HepG2 (cell line): ENCODE measurements around the gene TMEM250. TPM values are rescaled to one million over a fixed set of nuclear protein-coding genes. Genes with fewer than 3 reads are reported as not detected.

Source experiments
- CCAR2 ChIP-seq: fragments of 200-400 bp; formaldehyde crosslinking; optimal IDR thresholded peaks from 2 replicates; pipeline ENCODE3; 2018; ENCODE audit warnings: low read depth, mild to moderate bottlenecking, low read length, moderate library complexity
- HDAC1 ChIP-seq: sonication (generic); formaldehyde crosslinking; IDR thresholded peaks from 2 replicates; pipeline ENCODE4 v1.5.1; 2020; ENCODE audit warnings: mild to moderate bottlenecking, missing genetic modification reagents
- ISL2 ChIP-seq: sonication (generic); formaldehyde crosslinking; IDR thresholded peaks from 2 replicates; pipeline ENCODE4 v1.5.0; 2020; ENCODE audit warnings: missing genetic modification reagents
- NAIF1 ChIP-seq: sonication (generic); formaldehyde crosslinking; IDR thresholded peaks from 2 replicates; pipeline ENCODE4 v1.5.0; 2020; ENCODE audit warnings: mild to moderate bottlenecking, missing genetic modification reagents, borderline replicate concordance
- PCBP2 ChIP-seq: fragments of 200-400 bp; formaldehyde crosslinking; optimal IDR thresholded peaks from 2 replicates; pipeline ENCODE3; 2018; ENCODE audit warnings: low read length, low read depth; ENCODE audit not compliant: poor library complexity, severe bottlenecking
- SP140L ChIP-seq: sonication (generic); formaldehyde crosslinking; IDR thresholded peaks from 2 replicates; pipeline ENCODE4 v1.4.0; 2020; ENCODE audit warnings: missing genetic modification reagents, borderline replicate concordance
- ZNF33B ChIP-seq: sonication (generic); formaldehyde crosslinking; IDR thresholded peaks from 2 replicates; pipeline ENCODE4 v1.5.1; 2020; ENCODE audit warnings: mild to moderate bottlenecking, missing genetic modification reagents
- ZNF660 ChIP-seq: sonication (generic); formaldehyde crosslinking; IDR thresholded peaks from 2 replicates; pipeline ENCODE4 v1.5.1; 2020; ENCODE audit warnings: mild to moderate bottlenecking, low read depth, missing genetic modification reagents, borderline replicate concordance
- polyA plus RNA-seq, 8 experiments: library from polyadenylated mRNA; depleted of rRNA in 3 of 8; stranded (reverse) in 7 of 8; unstranded in 1 of 8; fragments of >200 nt; fragmentation: Illumina TruSeq in 4 of 8; extraction: Trizol in 4 of 8; gene quantifications; 2 replicates each; pipeline versions ENCODE4 v1.2.1 to v1.2.3, GENCODE V29; 2011 to 2016; ENCODE audit warnings: low read depth in 4 of 8, missing spikeins in 1 of 8, mixed read lengths in 1 of 8; ENCODE audit not compliant: insufficient read depth in 1 of 8
- total RNA-seq, 5 experiments: library from RNA; depleted of rRNA; stranded (reverse); fragments of >200 nt; fragmentation: Illumina TruSeq; extraction: Trizol; gene quantifications; 2 replicates each; pipeline ENCODE4 v1.2.3, GENCODE V29; 2016; ENCODE audit warnings: low read depth in 1 of 5
- TF ChIP-seq, protein P1 (sequence below): sonication (generic); formaldehyde crosslinking; IDR thresholded peaks from 2 replicates; pipeline ENCODE4 v1.4.0; 2020; ENCODE audit warnings: low read depth, mild to moderate bottlenecking, missing genetic modification reagents
- TF ChIP-seq, protein P2 (sequence below): sonication (generic); formaldehyde crosslinking; IDR thresholded peaks from one replicate; pipeline ENCODE4 v1.5.1; 2020; ENCODE audit warnings: mild to moderate bottlenecking, missing genetic modification reagents; ENCODE audit errors: not compliant biosample characterization
- TF ChIP-seq, protein P3 (sequence below): sonication (generic); formaldehyde crosslinking; IDR thresholded peaks from 2 replicates; pipeline ENCODE4 v1.4.0; 2020; ENCODE audit warnings: mild to moderate bottlenecking, missing genetic modification reagents

Gene TMEM250
- total and polyA plus RNA-seq, 2 of the 13 experiments (the other 11 are each of a cell fraction or from before 2014, with no cell fraction given) = 5.5 to 13.9 TPM

DNA sequence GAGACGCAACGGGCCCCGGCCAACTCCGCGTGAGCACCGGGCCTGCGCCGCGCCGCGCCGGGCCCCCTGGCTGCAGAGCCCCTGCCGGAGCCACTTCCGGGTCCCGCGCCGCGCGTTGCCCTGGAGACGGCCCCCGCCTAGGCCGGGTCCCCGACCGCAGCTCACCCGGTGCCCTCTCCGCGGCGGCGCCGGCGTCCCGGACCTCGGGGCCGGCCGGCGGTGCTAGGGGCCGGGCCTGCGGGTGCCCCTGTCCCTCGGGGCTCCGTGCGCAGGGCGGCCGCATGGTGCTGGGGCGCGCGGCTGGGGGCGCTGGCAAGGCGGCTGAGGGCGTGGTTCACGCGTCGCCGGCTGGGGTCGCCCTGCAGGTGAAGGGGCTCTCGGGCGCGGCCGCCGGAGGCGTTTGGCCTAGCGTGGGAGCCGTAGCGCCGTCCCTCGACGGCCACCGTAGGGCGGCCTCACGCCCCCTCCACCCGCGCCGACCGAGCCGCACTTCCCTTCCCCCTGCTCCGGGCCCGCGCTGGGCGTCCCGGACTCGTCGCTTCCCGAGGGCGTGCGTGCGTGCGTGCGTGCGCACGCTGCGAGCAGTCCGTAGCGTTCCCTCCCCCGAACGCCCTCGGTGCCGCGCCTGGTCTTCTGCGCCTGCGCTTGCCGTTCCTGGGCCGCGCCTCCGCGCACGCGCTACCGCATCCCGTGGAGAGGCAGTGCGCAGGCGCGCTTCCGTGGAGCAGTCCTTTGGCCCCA lies at the start of gene TMEM250 (continued):
- TF ChIP-seq NAIF1 (CRISPR knock-in tag) (no peak; the same call in 1 of the 2 replicates), HDAC1 (CRISPR knock-in tag) (peak; percentile 85), ZNF660 (CRISPR knock-in tag) (no peak), ISL2 (CRISPR knock-in tag) (no peak), PCBP2 (no peak), ZNF33B (CRISPR knock-in tag) (no peak; the same call in 1 of the 2 replicates), CCAR2 (no peak), SP140L (CRISPR knock-in tag) (no peak)
- TF ChIP-seq, protein P1, sequence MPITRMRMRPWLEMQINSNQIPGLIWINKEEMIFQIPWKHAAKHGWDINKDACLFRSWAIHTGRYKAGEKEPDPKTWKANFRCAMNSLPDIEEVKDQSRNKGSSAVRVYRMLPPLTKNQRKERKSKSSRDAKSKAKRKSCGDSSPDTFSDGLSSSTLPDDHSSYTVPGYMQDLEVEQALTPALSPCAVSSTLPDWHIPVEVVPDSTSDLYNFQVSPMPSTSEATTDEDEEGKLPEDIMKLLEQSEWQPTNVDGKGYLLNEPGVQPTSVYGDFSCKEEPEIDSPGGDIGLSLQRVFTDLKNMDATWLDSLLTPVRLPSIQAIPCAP (CRISPR knock-in tag) = no peak
- TF ChIP-seq, protein P2, sequence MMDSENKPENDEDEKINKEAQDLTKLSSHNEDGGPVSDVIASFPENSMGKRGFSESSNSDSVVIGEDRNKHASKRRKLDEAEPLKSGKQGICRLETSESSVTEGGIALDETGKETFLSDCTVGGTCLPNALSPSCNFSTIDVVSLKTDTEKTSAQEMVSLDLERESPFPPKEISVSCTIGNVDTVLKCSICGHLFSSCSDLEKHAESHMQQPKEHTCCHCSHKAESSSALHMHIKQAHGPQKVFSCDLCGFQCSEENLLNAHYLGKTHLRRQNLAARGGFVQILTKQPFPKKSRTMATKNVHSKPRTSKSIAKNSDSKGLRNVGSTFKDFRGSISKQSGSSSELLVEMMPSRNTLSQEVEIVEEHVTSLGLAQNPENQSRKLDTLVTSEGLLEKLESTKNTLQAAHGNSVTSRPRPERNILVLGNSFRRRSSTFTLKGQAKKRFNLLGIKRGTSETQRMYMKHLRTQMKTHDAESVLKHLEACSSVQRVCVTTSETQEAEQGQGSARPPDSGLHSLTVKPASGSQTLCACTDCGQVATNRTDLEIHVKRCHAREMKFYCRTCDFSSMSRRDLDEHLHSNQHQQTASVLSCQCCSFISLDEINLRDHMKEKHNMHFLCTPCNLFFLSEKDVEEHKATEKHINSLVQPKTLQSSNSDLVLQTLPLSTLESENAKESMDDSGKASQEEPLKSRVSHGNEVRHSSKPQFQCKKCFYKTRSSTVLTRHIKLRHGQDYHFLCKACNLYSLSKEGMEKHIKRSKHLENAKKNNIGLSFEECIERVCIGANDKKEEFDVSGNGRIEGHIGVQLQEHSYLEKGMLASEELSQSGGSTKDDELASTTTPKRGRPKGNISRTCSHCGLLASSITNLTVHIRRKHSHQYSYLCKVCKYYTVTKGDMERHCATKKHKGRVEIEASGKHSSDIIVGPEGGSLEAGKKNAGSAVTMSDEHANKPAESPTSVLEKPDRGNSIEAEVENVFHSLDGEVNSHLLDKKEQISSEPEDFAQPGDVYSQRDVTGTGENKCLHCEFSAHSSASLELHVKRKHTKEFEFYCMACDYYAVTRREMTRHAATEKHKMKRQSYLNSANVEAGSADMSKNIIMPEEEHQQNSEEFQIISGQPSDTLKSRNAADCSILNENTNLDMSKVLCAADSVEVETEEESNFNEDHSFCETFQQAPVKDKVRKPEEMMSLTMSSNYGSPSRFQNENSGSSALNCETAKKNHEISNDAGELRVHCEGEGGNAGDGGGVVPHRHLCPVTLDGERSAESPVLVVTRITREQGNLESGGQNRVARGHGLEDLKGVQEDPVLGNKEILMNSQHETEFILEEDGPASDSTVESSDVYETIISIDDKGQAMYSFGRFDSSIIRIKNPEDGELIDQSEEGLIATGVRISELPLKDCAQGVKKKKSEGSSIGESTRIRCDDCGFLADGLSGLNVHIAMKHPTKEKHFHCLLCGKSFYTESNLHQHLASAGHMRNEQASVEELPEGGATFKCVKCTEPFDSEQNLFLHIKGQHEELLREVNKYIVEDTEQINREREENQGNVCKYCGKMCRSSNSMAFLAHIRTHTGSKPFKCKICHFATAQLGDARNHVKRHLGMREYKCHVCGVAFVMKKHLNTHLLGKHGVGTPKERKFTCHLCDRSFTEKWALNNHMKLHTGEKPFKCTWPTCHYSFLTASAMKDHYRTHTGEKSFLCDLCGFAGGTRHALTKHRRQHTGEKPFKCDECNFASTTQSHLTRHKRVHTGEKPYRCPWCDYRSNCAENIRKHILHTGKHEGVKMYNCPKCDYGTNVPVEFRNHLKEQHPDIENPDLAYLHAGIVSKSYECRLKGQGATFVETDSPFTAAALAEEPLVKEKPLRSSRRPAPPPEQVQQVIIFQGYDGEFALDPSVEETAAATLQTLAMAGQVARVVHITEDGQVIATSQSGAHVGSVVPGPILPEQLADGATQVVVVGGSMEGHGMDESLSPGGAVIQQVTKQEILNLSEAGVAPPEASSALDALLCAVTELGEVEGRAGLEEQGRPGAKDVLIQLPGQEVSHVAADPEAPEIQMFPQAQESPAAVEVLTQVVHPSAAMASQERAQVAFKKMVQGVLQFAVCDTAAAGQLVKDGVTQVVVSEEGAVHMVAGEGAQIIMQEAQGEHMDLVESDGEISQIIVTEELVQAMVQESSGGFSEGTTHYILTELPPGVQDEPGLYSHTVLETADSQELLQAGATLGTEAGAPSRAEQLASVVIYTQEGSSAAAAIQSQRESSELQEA = no peak
- TF ChIP-seq, protein P3, sequence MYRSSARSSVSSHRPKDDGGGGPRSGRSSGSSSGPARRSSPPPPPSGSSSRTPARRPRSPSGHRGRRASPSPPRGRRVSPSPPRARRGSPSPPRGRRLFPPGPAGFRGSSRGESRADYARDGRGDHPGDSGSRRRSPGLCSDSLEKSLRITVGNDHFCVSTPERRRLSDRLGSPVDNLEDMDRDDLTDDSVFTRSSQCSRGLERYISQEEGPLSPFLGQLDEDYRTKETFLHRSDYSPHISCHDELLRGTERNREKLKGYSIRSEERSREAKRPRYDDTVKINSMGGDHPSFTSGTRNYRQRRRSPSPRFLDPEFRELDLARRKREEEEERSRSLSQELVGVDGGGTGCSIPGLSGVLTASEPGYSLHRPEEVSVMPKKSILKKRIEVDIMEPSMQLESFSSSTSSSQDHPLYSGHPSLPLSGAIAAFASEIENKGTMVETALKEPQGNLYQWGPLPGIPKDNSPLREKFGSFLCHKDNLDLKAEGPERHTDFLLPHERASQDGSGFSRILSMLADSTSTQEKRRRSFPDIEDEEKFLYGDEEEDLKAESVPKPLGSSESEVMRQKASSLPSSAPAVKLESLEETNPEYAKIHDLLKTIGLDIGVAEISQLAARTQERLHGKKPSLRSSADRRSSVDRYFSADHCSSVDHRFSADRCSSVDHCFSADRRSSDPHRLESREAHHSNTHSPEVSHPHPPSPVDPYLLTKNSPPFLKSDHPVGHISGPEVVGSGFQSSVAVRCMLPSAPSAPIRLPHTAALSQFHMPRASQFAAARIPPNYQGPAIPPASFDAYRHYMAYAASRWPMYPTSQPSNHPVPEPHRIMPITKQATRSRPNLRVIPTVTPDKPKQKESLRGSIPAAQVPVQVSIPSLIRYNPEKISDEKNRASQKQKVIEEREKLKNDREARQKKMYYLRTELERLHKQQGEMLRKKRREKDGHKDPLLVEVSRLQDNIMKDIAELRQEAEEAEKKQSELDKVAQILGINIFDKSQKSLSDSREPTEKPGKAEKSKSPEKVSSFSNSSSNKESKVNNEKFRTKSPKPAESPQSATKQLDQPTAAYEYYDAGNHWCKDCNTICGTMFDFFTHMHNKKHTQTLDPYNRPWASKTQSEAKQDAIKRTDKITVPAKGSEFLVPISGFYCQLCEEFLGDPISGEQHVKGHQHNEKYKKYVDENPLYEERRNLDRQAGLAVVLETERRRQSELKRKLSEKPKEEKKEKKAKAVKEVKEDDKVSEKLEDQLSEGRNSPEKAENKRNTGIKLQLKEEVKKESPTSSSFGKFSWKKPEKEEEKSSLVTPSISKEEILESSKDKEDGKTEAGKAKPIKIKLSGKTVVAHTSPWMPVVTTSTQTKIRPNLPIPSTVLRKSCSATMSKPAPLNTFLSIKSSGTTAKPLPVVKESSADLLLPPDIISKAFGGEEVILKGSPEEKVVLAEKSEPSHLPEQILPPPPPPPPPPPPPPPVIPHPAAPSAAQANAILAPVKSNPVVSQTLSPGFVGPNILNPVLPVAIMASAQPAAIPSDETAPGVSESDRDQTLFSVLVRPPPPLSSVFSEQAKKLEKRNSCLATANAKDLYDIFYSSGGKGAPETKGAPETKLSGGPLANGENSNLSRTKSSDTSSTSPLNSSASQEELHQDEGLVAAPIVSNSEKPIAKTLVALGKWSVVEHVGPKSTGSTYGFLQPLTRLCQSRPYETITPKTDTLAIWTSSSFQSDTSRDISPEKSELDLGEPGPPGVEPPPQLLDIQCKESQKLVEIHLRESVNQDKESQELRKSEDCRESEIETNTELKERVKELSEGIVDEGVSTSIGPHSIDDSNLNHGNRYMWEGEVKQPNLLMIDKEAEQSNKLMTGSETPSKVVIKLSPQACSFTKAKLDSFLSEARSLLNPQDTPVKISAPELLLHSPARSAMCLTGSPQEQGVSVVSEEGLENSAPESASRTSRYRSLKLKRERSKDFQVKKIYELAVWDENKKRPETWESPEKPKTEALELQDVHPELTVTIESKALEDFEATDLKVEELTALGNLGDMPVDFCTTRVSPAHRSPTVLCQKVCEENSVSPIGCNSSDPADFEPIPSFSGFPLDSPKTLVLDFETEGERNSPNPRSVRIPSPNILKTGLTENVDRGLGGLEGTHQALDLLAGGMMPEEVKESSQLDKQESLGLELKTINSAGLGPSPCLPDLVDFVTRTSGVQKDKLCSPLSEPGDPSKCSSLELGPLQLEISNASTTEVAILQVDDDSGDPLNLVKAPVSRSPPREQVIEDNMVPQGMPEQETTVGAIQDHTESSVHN (CRISPR knock-in tag) = no peak
